ENCODE measurements around the gene PTPRS.
A peak's percentile ranks its signal among the peaks of the same experiment; 100 is the strongest.

The PTPRS gene

GRCh38 chr19:5305163-5305562, 35.4 kb downstream of the PTPRS start:
- TF ChIP-seq CTCF (IDR thresholded peaks at IDR 0.05) (no peak), ZFX (IDR thresholded peaks at IDR 0.05; ENCODE audit: borderline replicate concordance) (no peak)
- no peak overlapping the region for H3K27ac ChIP-seq

DNA sequence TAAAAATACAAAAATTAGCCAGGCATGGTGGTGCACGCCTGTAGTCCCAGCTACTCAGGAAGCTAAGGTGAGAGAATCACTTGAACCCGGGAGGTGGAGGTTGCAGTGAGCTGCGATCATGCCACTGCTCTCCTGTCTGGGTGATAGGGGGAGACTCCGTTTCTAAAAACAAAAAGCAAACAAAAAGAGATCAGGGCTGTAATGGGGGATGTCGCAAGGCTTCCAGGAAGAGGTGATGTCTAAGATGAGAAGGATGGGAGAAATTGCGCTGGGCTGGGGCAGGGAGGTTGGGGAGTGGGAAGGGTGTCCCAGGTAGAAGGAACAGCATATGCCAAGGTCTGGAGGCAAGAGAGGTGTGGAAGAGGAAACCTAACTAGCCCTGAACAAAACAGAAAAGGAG, 36.1 kb downstream of the PTPRS start:
- TF ChIP-seq ZFX (IDR thresholded peaks at IDR 0.05; ENCODE audit: borderline replicate concordance), result no peak
- no peak for TF ChIP-seq CTCF (IDR thresholded peaks at IDR 0.05)
- H3K27ac ChIP-seq, result no peak overlapping the region

- no peak overlapping the region for H3K27ac ChIP-seq
- TF ChIP-seq CTCF (IDR thresholded peaks at IDR 0.05), result no peak
Measured at GRCh38 chr19:5303208-5303607, 37.4 kb downstream of the PTPRS start.

- TF ChIP-seq CTCF (IDR thresholded peaks at IDR 0.05), result no peak
- no peak for TF ChIP-seq ZFX (IDR thresholded peaks at IDR 0.05; ENCODE audit: borderline replicate concordance)
- H3K27ac ChIP-seq, result no peak overlapping the region
Measured at GRCh38 chr19:5302396-5302795, 38.2 kb downstream of the PTPRS start.

DNA sequence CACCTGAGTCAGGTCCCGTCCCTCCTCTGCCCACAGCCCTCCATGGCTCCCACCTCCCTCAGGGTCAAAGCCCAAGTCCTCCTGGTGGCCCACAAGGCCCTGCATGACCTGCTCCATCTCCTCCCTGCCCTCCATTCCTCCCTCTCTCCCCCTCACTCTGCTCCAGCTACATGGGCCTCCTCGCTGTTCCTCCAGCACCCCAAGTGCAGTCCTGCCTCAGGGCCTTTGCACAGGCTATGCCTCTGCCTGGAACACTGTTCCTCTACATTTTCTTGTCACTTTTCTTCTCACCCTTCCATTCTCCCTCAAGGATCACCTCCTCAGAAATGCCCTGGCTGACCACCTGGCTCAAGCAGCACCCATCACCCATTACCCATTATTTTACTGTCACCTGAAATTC, 41.5 kb downstream of the PTPRS start:
- TF ChIP-seq ZFX (IDR thresholded peaks at IDR 0.05; ENCODE audit: borderline replicate concordance) (no peak), CTCF (IDR thresholded peaks at IDR 0.05) (no peak)

DNA sequence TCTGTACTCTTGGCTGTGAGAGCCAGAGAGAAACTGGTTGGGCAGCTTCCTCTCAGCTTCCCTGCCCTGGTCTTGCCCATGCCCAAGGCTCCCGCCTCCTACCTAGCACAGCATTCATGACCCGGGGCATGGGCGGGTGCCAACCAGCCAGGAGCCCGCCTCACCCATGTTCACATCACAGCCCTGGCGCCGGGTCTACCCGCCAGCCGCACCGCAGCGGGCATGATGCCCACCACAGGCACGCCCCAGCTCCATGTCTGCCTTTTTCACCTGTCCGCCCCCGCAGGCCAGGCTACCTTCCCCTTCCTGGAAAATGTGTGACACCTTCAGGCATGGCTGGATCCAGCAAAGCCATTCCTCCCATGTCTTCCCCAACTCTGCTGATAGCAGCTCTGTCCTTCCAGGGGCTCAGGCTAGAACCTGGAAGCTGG, 42.1 kb downstream of the PTPRS start:
- peak overlapping the region; percentile 67 for H3K27ac ChIP-seq
- TF ChIP-seq CTCF (IDR thresholded peaks at IDR 0.05) (no peak), ZFX (IDR thresholded peaks at IDR 0.05; ENCODE audit: borderline replicate concordance) (no peak)

More for the DNA sequence above, 41.5 kb downstream of the PTPRS start:
- H3K27ac ChIP-seq, result peak overlapping the region; percentile 67

GRCh38 chr19:5297272-5297669, 43.3 kb downstream of the PTPRS start:
- TF ChIP-seq CTCF (IDR thresholded peaks at IDR 0.05) (no peak), ZFX (IDR thresholded peaks at IDR 0.05; ENCODE audit: borderline replicate concordance) (no peak)
- H3K27ac ChIP-seq, result no peak overlapping the region; the same call in 1 of the 2 replicates

All from 22Rv1 (cell line).